MM.1S (cell line): ENCODE data around the gene FER.

Experiments used
- EZH2phosphoT487 ChIP-seq: fragments of 300-600 bp; sonication (generic); IDR thresholded peaks from 2 replicates; pipeline ENCODE4 v1.6.1; 2018; ENCODE audit warnings: antibody characterized with exemption, low read length
- TF ChIP-seq, protein P1 (sequence below): fragments of 300-600 bp; sonication (generic); IDR thresholded peaks from 2 replicates; pipeline ENCODE4 v1.5.1; 2016; ENCODE audit warnings: antibody characterized with exemption, low read length, mixed read lengths

DNA sequence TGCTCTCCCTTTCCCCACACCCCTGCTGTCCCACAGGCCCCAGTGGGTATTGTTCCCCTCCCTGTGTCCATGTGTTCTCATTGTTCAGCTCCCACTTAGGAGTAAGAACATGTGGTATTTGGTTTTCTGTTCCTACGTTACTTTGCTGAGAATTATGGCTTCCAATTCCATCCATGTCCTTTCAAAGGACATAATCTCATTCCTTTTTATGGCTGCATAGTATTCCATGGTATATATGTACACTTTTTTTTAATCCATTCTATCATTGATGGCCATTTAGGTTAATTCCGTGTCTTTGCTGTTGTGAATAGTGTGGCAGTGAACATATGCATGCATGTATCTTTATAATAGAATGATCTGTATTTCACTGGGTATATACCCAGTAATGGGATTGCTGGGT, 25.6 kb downstream of the FER start:
- no peak for TF ChIP-seq EZH2phosphoT487
- TF ChIP-seq, protein P1, sequence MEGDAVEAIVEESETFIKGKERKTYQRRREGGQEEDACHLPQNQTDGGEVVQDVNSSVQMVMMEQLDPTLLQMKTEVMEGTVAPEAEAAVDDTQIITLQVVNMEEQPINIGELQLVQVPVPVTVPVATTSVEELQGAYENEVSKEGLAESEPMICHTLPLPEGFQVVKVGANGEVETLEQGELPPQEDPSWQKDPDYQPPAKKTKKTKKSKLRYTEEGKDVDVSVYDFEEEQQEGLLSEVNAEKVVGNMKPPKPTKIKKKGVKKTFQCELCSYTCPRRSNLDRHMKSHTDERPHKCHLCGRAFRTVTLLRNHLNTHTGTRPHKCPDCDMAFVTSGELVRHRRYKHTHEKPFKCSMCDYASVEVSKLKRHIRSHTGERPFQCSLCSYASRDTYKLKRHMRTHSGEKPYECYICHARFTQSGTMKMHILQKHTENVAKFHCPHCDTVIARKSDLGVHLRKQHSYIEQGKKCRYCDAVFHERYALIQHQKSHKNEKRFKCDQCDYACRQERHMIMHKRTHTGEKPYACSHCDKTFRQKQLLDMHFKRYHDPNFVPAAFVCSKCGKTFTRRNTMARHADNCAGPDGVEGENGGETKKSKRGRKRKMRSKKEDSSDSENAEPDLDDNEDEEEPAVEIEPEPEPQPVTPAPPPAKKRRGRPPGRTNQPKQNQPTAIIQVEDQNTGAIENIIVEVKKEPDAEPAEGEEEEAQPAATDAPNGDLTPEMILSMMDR = no peak
